Left kidney (tissue), 1 donor: ENCODE results near the gene PRRG4. TPM values are rescaled to one million over a fixed set of nuclear protein-coding genes. Genes with fewer than 3 reads are reported as not detected.

Source experiments
- polyA plus RNA-seq: library from polyadenylated mRNA; unstranded; fragments of 120-200 nt; gene quantifications from one replicate; pipeline ENCODE4 v1.2.1, GENCODE V29; 2013; ENCODE audit not compliant: insufficient read length

The PRRG4 gene
- polyA plus RNA-seq, 1 donor = 6.6 TPM

Other genes starting within 250 kb of the PRRG4 start
- 731 TPM for gene EIF3M, start 246.1 kb upstream of the PRRG4 start, polyA plus RNA-seq
- 0.43 TPM for gene CCDC73, start 35.3 kb upstream of the PRRG4 start, polyA plus RNA-seq
- gene QSER1, start 62.9 kb downstream of the PRRG4 start, polyA plus RNA-seq = 53.6 TPM
- gene DEPDC7, start 186.0 kb downstream of the PRRG4 start, polyA plus RNA-seq = 8.6 TPM
- 15.6 TPM for gene TCP11L1, start 209.6 kb downstream of the PRRG4 start, polyA plus RNA-seq